ENCODE data around the gene HBQ1.

GRCh38 chr16:142405-142967 is 37.8 kb upstream of the HBQ1 start:
- TF ChIP-seq CTCF (conservative IDR thresholded peaks at IDR 0.05; ENCODE audit: low read depth, low read length) (no peak), RFX5 (IDR thresholded peaks at IDR 0.05; ENCODE audit: low read depth, low read length) (no peak), NFE2L2 (IDR thresholded peaks at IDR 0.05; ENCODE audit: low read depth, low read length) (no peak), RCOR1 (IDR thresholded peaks at IDR 0.05; ENCODE audit: insufficient replicate concordance, low read length) (no peak), CEBPB (IDR thresholded peaks at IDR 0.05; ENCODE audit: low read depth, low read length) (no peak), MAFK (IDR thresholded peaks at IDR 0.05; ENCODE audit: low read depth, low read length) (no peak), POLR2A (IDR thresholded peaks at IDR 0.05; ENCODE audit: low read depth, low read length) (no peak), RAD21 (IDR thresholded peaks at IDR 0.05; ENCODE audit: low read length) (no peak), USF2 (IDR thresholded peaks at IDR 0.05; ENCODE audit: low read depth, low read length) (no peak)

All from IMR-90 (cell line).